ENCODE measurements around the gene CLN3.
"Not testable (repeated sequence)": the region's sequence is repeated elsewhere in the genome, so short reads cannot be mapped to it uniquely, and the experiment has no call there.

CLN3 gene

GRCh38 chr16:28529124-28529523, 37.2 kb upstream of the CLN3 start:
- Histone ChIP-seq H4K20me1 (no peaks in the 10 kb centered on the region), H3K4me3 (no peak overlapping the region), H3K4me1 (0 out of 2 replicates have a peak, but pooled peaks cover 6% of the 10 kb centered on the region), H3K9ac (no peak overlapping the region), H3K9me3 (no peaks in the 10 kb centered on the region), H3K36me3 (no peaks in the 10 kb centered on the region), H3K4me2 (no peak overlapping the region), H3K27me3 (no peaks in the 10 kb centered on the region), H3K27ac (no peak overlapping the region)
- no peak for TF ChIP-seq Cebpa-rat (IDR thresholded peaks at IDR 0.05)

- Histone ChIP-seq H3K9me3 (no peaks in the 10 kb centered on the region), H4K20me1 (no peaks in the 10 kb centered on the region), H3K27me3 (no peaks in the 10 kb centered on the region), H3K36me3 (no peaks in the 10 kb centered on the region), H3K4me1 (0 out of 2 replicates have a peak, but pooled peaks cover 6% of the 10 kb centered on the region), H3K4me2 (no peak overlapping the region; the same call in 1 of the 2 replicates), H3K4me3 (no peak overlapping the region), H3K27ac (no peak overlapping the region), H3K9ac (no peak overlapping the region)
- no peak for TF ChIP-seq Cebpa-rat (IDR thresholded peaks at IDR 0.05)
These were observed 36.6 kb upstream of the CLN3 start for GRCh38 chr16:28528463-28528867.

- TF ChIP-seq Cebpa-rat (IDR thresholded peaks at IDR 0.05), result no peak
- H3K27ac ChIP-seq, result no peak overlapping the region
- no peak overlapping the region for H3K9ac ChIP-seq
- no peak overlapping the region for H3K4me3 ChIP-seq
- no peaks in the 10 kb centered on the region for H3K9me3 ChIP-seq
- no peaks in the 10 kb centered on the region for H4K20me1 ChIP-seq
- no peaks in the 10 kb centered on the region for H3K36me3 ChIP-seq
- H3K4me1 ChIP-seq, result 0 out of 2 replicates have a peak, but pooled peaks cover 6% of the 10 kb centered on the region
- no peak overlapping the region; the same call in 1 of the 2 replicates for H3K4me2 ChIP-seq
- H3K27me3 ChIP-seq, result no peaks in the 10 kb centered on the region
These were observed 36.1 kb upstream of the CLN3 start for GRCh38 chr16:28527985-28528384.

- not testable (repeated sequence) for H4K20me1 ChIP-seq, H3K27me3 ChIP-seq, H3K27ac ChIP-seq, H3K4me2 ChIP-seq, H3K36me3 ChIP-seq, H3K9me3 ChIP-seq, H3K4me1 ChIP-seq, H3K9ac ChIP-seq, H3K4me3 ChIP-seq
These were observed 35.4 kb upstream of the CLN3 start for GRCh38 chr16:28527100-28527785.

GRCh38 chr16:28526201-28527099, 34.6 kb upstream of the CLN3 start:
- Histone ChIP-seq H3K9ac (no peak overlapping the region), H3K27ac (no peak overlapping the region), H3K4me1 (0 out of 2 replicates have a peak, but pooled peaks cover 6% of the 10 kb centered on the region), H3K36me3 (no peaks in the 10 kb centered on the region), H4K20me1 (no peaks in the 10 kb centered on the region), H3K4me2 (no peak overlapping the region), H3K4me3 (no peak overlapping the region), H3K27me3 (no peaks in the 10 kb centered on the region), H3K9me3 (no peaks in the 10 kb centered on the region)
- no peak for TF ChIP-seq Cebpa-rat (IDR thresholded peaks at IDR 0.05)

GRCh38 chr16:28524681-28525171, 32.9 kb upstream of the CLN3 start:
- no peak overlapping the region for H3K27ac ChIP-seq
- H3K4me3 ChIP-seq, result no peak overlapping the region
- no peaks in the 10 kb centered on the region for H3K9me3 ChIP-seq
- no peak overlapping the region for H3K9ac ChIP-seq
- H4K20me1 ChIP-seq, result no peaks in the 10 kb centered on the region
- H3K36me3 ChIP-seq, result no peaks in the 10 kb centered on the region
- H3K4me2 ChIP-seq, result no peak overlapping the region
- no peaks in the 10 kb centered on the region for H3K27me3 ChIP-seq
- TF ChIP-seq Cebpa-rat (IDR thresholded peaks at IDR 0.05), result no peak
- H3K4me1 ChIP-seq, result 0 out of 2 replicates have a peak, but pooled peaks cover 6% of the 10 kb centered on the region

GRCh38 chr16:28522792-28523191, 30.9 kb upstream of the CLN3 start:
- Histone ChIP-seq H4K20me1 (no peaks in the 10 kb centered on the region), H3K27ac (no peak overlapping the region), H3K9me3 (no peaks in the 10 kb centered on the region), H3K36me3 (no peaks in the 10 kb centered on the region), H3K4me2 (peak overlapping the region; percentile 10; the same call in 1 of the 2 replicates), H3K27me3 (no peaks in the 10 kb centered on the region), H3K4me1 (no peaks in the 10 kb centered on the region), H3K9ac (no peak overlapping the region), H3K4me3 (no peak overlapping the region)
- TF ChIP-seq Cebpa-rat (IDR thresholded peaks at IDR 0.05), result no peak

GRCh38 chr16:28521436-28521835, 29.6 kb upstream of the CLN3 start:
- Histone ChIP-seq H3K36me3 (no peaks in the 10 kb centered on the region), H3K4me3 (no peak overlapping the region), H3K27ac (no peak overlapping the region), H4K20me1 (no peaks in the 10 kb centered on the region), H3K27me3 (no peaks in the 10 kb centered on the region), H3K4me1 (no peaks in the 10 kb centered on the region), H3K9ac (no peak overlapping the region), H3K9me3 (no peaks in the 10 kb centered on the region), H3K4me2 (no peak overlapping the region)
- no peak for TF ChIP-seq Cebpa-rat (IDR thresholded peaks at IDR 0.05)

- no peaks in the 10 kb centered on the region for H3K9me3 ChIP-seq
- H3K4me1 ChIP-seq, result no peaks in the 10 kb centered on the region
- no peak for TF ChIP-seq Cebpa-rat (IDR thresholded peaks at IDR 0.05)
- H3K9ac ChIP-seq, result no peak overlapping the region
- H3K4me3 ChIP-seq, result no peak overlapping the region
- H3K27ac ChIP-seq, result no peak overlapping the region
- H4K20me1 ChIP-seq, result no peaks in the 10 kb centered on the region
- H3K36me3 ChIP-seq, result no peaks in the 10 kb centered on the region
- no peaks in the 10 kb centered on the region for H3K27me3 ChIP-seq
- H3K4me2 ChIP-seq, result no peak overlapping the region
These were observed 28.8 kb upstream of the CLN3 start for GRCh38 chr16:28520672-28521071.

DNA sequence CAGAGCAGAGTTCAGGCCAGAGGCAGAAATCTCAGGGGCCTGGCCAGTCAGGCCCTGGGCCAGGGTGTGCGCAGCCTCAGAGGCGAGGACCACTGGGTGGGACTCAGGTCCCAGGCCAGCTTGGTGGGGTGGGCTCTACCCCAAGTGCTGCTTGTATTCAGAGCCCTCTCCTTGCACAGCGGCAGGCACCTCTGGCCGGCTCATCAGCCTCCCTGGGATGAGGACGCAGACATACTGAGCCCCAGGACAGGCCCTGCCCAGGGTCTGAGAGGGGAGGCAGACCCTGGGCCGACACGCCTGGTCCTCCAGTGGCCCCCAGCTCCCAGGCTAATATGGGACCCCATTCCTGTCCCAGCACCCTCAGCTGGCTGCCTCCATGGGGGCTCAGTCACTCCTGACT, 22.4 kb upstream of the CLN3 start:
- H3K4me1 ChIP-seq, result no peaks in the 10 kb centered on the region
- no peak for TF ChIP-seq Cebpa-rat (IDR thresholded peaks at IDR 0.05)
- no peak overlapping the region for H3K4me2 ChIP-seq

More for the DNA sequence above, 22.4 kb upstream of the CLN3 start:
- Histone ChIP-seq H3K9ac (no peak overlapping the region), H3K27me3 (no peaks in the 10 kb centered on the region), H3K9me3 (no peaks in the 10 kb centered on the region), H3K4me3 (no peak overlapping the region), H3K36me3 (no peaks in the 10 kb centered on the region), H3K27ac (no peak overlapping the region), H4K20me1 (no peaks in the 10 kb centered on the region)

Measured in BLaER1 (cell line).